HEK293T (cell line): ENCODE results near the gene NIT2.

ENCODE experiments used
- BHLHE40 ChIP-seq: fragments of 450-650 bp; IDR thresholded peaks from 2 replicates; pipeline ENCODE4 v1.6.1; 2016; ENCODE audit warnings: mild to moderate bottlenecking, moderate library complexity, borderline replicate concordance
- CTBP1 ChIP-seq: fragments of 450-650 bp; IDR thresholded peaks from 2 replicates; pipeline ENCODE4 v1.6.1; 2016; ENCODE audit warnings: borderline replicate concordance
- FOXA1 ChIP-seq: fragments of 450-650 bp; IDR thresholded peaks from 2 replicates; pipeline ENCODE4 v1.6.1; 2016; ENCODE audit warnings: mild to moderate bottlenecking
- FOXM1 ChIP-seq: fragments of 450-650 bp; IDR thresholded peaks from 2 replicates; pipeline ENCODE4 v1.6.1; 2017; ENCODE audit warnings: mild to moderate bottlenecking, borderline replicate concordance
- L3MBTL2 ChIP-seq: fragments of 450-650 bp; conservative IDR thresholded peaks from 2 replicates; pipeline ENCODE4 v1.6.1; 2016; ENCODE audit warnings: mild to moderate bottlenecking
- LEF1 ChIP-seq: fragments of 450-650 bp; IDR thresholded peaks from 2 replicates; pipeline ENCODE4 v1.6.1; 2017; ENCODE audit warnings: mild to moderate bottlenecking, borderline replicate concordance
- SP1 ChIP-seq: fragments of 450-650 bp; IDR thresholded peaks from 2 replicates; pipeline ENCODE4 v1.6.1; 2017
- SUZ12 ChIP-seq: fragments of 450-650 bp; IDR thresholded peaks from 2 replicates; pipeline ENCODE4 v1.6.1; 2016; ENCODE audit warnings: mild to moderate bottlenecking
- TARDBP ChIP-seq: fragments of 450-650 bp; IDR thresholded peaks from 2 replicates; pipeline ENCODE4 v1.6.1; 2016
- ZNF384 ChIP-seq: fragments of 450-650 bp; IDR thresholded peaks from 2 replicates; pipeline ENCODE4 v1.6.1; 2016

- TF ChIP-seq CTBP1: no peak
- no peak for TF ChIP-seq BHLHE40
- no peak for TF ChIP-seq FOXM1
- TF ChIP-seq L3MBTL2: no peak
- TF ChIP-seq FOXA1: no peak
- TF ChIP-seq ZNF384: no peak
- no peak for TF ChIP-seq SUZ12
- TF ChIP-seq TARDBP: no peak
- no peak for TF ChIP-seq SP1
- TF ChIP-seq LEF1: no peak
Measured at GRCh38 chr3:100306695-100307094, 27.9 kb upstream of the NIT2 start.
